ENCODE measurements around the gene CDH13.

GRCh38 chr16:82848013-82848412 is 221.2 kb downstream of the CDH13 start:
- TF ChIP-seq POLR2A (IDR thresholded peaks at IDR 0.05; ENCODE audit: low read length): no peak
- TF ChIP-seq CBX2 (IDR thresholded peaks at IDR 0.05; ENCODE audit: borderline replicate concordance, low read depth): no peak
- TF ChIP-seq ELK1 (IDR thresholded peaks at IDR 0.05; ENCODE audit: low read depth, low read length): no peak
- no peak for TF ChIP-seq CTCF (IDR thresholded peaks at IDR 0.05)
- TF ChIP-seq KDM1A (IDR thresholded peaks at IDR 0.05; ENCODE audit: low read depth): no peak
- TF ChIP-seq JUN (IDR thresholded peaks at IDR 0.05): no peak
- TF ChIP-seq MAX (IDR thresholded peaks at IDR 0.05): no peak
- no peak for TF ChIP-seq RCOR1 (IDR thresholded peaks at IDR 0.05; ENCODE audit: low read depth, low read length)
- no peak for TF ChIP-seq POLR2AphosphoS2 (conservative IDR thresholded peaks at IDR 0.05; ENCODE audit: low read length)
- no peak for TF ChIP-seq EP300 (IDR thresholded peaks at IDR 0.05)
- TF ChIP-seq RNF2 (IDR thresholded peaks at IDR 0.05; ENCODE audit: borderline replicate concordance, low read depth): no peak
- TF ChIP-seq CEBPB (IDR thresholded peaks at IDR 0.05): no peak
